Neural cell (in vitro differentiated cells): Measurements from ENCODE around the gene LAPTM5. TPM values are rescaled to one million over a fixed set of nuclear protein-coding genes. Genes with fewer than 3 reads are reported as not detected.

Experiments used
- H2AFZ ChIP-seq: fragments of 200-600, 300-800 bp; sonication (generic), shearing (Covaris generic); 2 replicates; pipeline ENCODE4 v1.6.0; 2014; ENCODE audit warnings: low read depth, mild to moderate bottlenecking, antibody characterized with exemption, low read length, moderate library complexity
- H3F3A ChIP-seq: fragments of 200-600 bp; shearing (Covaris generic); 2 replicates; pipeline ENCODE4 v1.6.1; 2016; ENCODE audit warnings: mild to moderate bottlenecking, moderate library complexity, mixed read lengths, antibody characterized with exemption, low read length; ENCODE audit not compliant: insufficient read depth, poor library complexity, severe bottlenecking
- H3K27ac ChIP-seq: fragments of 200-600, 300-800 bp; sonication (generic), shearing (Covaris generic); 2 replicates; pipeline ENCODE4 v1.5.1; 2014; ENCODE audit warnings: mild to moderate bottlenecking, low read length, moderate library complexity
- H3K27me3 ChIP-seq: fragments of 300-800, 200-600 bp; sonication (generic), shearing (Covaris generic); 2 replicates; pipeline ENCODE4 v1.6.0; 2014; ENCODE audit warnings: mild to moderate bottlenecking, low read depth, low read length, moderate library complexity; ENCODE audit not compliant: insufficient read depth
- H3K36me3 ChIP-seq: fragments of 300-800, 200-600 bp; sonication (generic), shearing (Covaris generic); 2 replicates; pipeline ENCODE4 v1.5.1; 2014; ENCODE audit warnings: mild to moderate bottlenecking, antibody characterized with exemption, low read length, moderate library complexity; ENCODE audit not compliant: insufficient read depth
- H3K4me2 ChIP-seq: fragments of 300-800, 200-600 bp; sonication (generic), shearing (Covaris generic); 2 replicates; pipeline ENCODE4 v1.6.0; 2014; ENCODE audit warnings: mild to moderate bottlenecking, low read length
- H3K4me3 ChIP-seq: fragments of 300-800, 200-600 bp; sonication (generic), shearing (Covaris generic); 2 replicates; pipeline ENCODE4 v1.5.1; 2014; ENCODE audit warnings: mild to moderate bottlenecking, low read length, moderate library complexity
- H3K79me2 ChIP-seq: fragments of 200-600 bp; shearing (Covaris generic); replicated peaks from 2 replicates; pipeline ENCODE4 v1.6.0; 2014; ENCODE audit warnings: mild to moderate bottlenecking, low read length, moderate library complexity; ENCODE audit not compliant: insufficient read depth
- H3K9ac ChIP-seq: fragments of 300-800, 200-600 bp; sonication (generic), shearing (Covaris generic); 2 replicates; pipeline ENCODE4 v1.6.1; 2016; ENCODE audit warnings: mild to moderate bottlenecking, low read length, mixed read lengths
- H3K9me2 ChIP-seq: fragments of 200-600 bp; shearing (Covaris generic); 2 replicates; pipeline ENCODE4 v1.6.1; 2016; ENCODE audit warnings: mild to moderate bottlenecking, low read length, mixed read lengths; ENCODE audit not compliant: insufficient read depth
- H3K9me3 ChIP-seq: fragments of 200-600, 300-800 bp; sonication (generic), shearing (Covaris generic); 2 replicates; pipeline ENCODE4 v1.6.1; 2016; ENCODE audit warnings: mild to moderate bottlenecking, mixed run types, low read length, moderate library complexity, mixed read lengths
- H4K20me1 ChIP-seq: fragments of 200-600 bp; shearing (Covaris generic); 2 replicates; pipeline ENCODE4 v1.6.1; 2016; ENCODE audit warnings: mild to moderate bottlenecking, mixed run types; ENCODE audit not compliant: insufficient read depth
- CTCF ChIP-seq: fragments of 450-650 bp; IDR thresholded peaks from 2 replicates; pipeline ENCODE4 v1.5.1; 2014; ENCODE audit warnings: antibody characterized with exemption, mild to moderate bottlenecking, moderate library complexity; ENCODE audit not compliant: poor library complexity, severe bottlenecking
- EP300 ChIP-seq: fragments of 450-650 bp; conservative IDR thresholded peaks from 2 replicates; pipeline ENCODE4 v1.6.1; 2014; ENCODE audit warnings: antibody characterized with exemption, mild to moderate bottlenecking, moderate library complexity; ENCODE audit not compliant: poor library complexity, severe bottlenecking
- EZH2 ChIP-seq: fragments of 200-600, 300-800 bp; shearing (Covaris generic), sonication (generic); IDR thresholded peaks from 2 replicates; pipeline ENCODE4 v1.6.1; 2014; ENCODE audit warnings: antibody characterized with exemption, low read length, borderline replicate concordance, mild to moderate bottlenecking; ENCODE audit not compliant: insufficient read depth, poor library complexity, severe bottlenecking
- MXI1 ChIP-seq: fragments of 450-650 bp; conservative IDR thresholded peaks from 2 replicates; pipeline ENCODE4 v1.6.1; 2014; ENCODE audit warnings: antibody characterized with exemption, mild to moderate bottlenecking; ENCODE audit not compliant: poor library complexity, severe bottlenecking
- POLR2AphosphoS5 ChIP-seq: IDR thresholded peaks from 2 replicates; pipeline ENCODE4 v1.6.1; 2012
- RAD21 ChIP-seq: fragments of 450-650 bp; conservative IDR thresholded peaks from 2 replicates; pipeline ENCODE4 v1.6.1; 2014; ENCODE audit warnings: antibody characterized with exemption, mild to moderate bottlenecking, moderate library complexity
- SMC3 ChIP-seq: fragments of 450-650 bp; conservative IDR thresholded peaks from 2 replicates; pipeline ENCODE4 v1.6.1; 2014; ENCODE audit warnings: antibody characterized with exemption, mild to moderate bottlenecking, moderate library complexity; ENCODE audit not compliant: poor library complexity
- TAF1 ChIP-seq: IDR thresholded peaks from 2 replicates; pipeline ENCODE4 v1.6.1; 2012; ENCODE audit warnings: low read depth
- polyA plus RNA-seq: library from polyadenylated mRNA; depleted of rRNA; stranded (reverse); fragments of >200 nt; gene quantifications from 2 replicates; pipeline ENCODE4 v1.2.3, GENCODE V29; 2014
- TF ChIP-seq, protein P1 (sequence below): IDR thresholded peaks from 2 replicates; pipeline ENCODE4 v1.6.1; 2012; ENCODE audit warnings: borderline replicate concordance

The LAPTM5 gene
- polyA plus RNA-seq, 1 donor from 2014 or later: 0.12 TPM

- Histone ChIP-seq H3K9me3 (no peaks in the 10 kb centered on the region), H3K4me3 (no peak overlapping the region), H3K79me2 (no peaks in the 10 kb centered on the region), H4K20me1 (no peaks in the 10 kb centered on the region), H3K27ac (no peak overlapping the region), H3F3A (no peaks in the 10 kb centered on the region), H2AFZ (no peak overlapping the region), H3K4me2 (no peak overlapping the region), H3K36me3 (no peaks in the 10 kb centered on the region), H3K9me2 (no peaks in the 10 kb centered on the region), H3K27me3 (no peaks in the 10 kb centered on the region), H3K9ac (no peak overlapping the region)
- no peak for TF ChIP-seq MXI1
Observed at GRCh38 chr1:30764396-30764795, 6.8 kb upstream of the LAPTM5 start.

GRCh38 chr1:30763651-30764248 lies 6.2 kb upstream of the LAPTM5 start:
- Histone ChIP-seq H3K4me2 (no peak overlapping the region), H4K20me1 (no peaks in the 10 kb centered on the region), H3K4me3 (no peak overlapping the region), H3K79me2 (no peaks in the 10 kb centered on the region), H3K36me3 (no peaks in the 10 kb centered on the region), H2AFZ (no peak overlapping the region), H3K27me3 (no peaks in the 10 kb centered on the region), H3K9me2 (no peaks in the 10 kb centered on the region), H3F3A (no peaks in the 10 kb centered on the region), H3K27ac (no peak overlapping the region), H3K9me3 (no peaks in the 10 kb centered on the region), H3K9ac (no peak overlapping the region)
- TF ChIP-seq RAD21: no peak
- TF ChIP-seq CTCF: no peak
- TF ChIP-seq EZH2: no peak
- no peak for TF ChIP-seq TAF1
- TF ChIP-seq, protein P1, sequence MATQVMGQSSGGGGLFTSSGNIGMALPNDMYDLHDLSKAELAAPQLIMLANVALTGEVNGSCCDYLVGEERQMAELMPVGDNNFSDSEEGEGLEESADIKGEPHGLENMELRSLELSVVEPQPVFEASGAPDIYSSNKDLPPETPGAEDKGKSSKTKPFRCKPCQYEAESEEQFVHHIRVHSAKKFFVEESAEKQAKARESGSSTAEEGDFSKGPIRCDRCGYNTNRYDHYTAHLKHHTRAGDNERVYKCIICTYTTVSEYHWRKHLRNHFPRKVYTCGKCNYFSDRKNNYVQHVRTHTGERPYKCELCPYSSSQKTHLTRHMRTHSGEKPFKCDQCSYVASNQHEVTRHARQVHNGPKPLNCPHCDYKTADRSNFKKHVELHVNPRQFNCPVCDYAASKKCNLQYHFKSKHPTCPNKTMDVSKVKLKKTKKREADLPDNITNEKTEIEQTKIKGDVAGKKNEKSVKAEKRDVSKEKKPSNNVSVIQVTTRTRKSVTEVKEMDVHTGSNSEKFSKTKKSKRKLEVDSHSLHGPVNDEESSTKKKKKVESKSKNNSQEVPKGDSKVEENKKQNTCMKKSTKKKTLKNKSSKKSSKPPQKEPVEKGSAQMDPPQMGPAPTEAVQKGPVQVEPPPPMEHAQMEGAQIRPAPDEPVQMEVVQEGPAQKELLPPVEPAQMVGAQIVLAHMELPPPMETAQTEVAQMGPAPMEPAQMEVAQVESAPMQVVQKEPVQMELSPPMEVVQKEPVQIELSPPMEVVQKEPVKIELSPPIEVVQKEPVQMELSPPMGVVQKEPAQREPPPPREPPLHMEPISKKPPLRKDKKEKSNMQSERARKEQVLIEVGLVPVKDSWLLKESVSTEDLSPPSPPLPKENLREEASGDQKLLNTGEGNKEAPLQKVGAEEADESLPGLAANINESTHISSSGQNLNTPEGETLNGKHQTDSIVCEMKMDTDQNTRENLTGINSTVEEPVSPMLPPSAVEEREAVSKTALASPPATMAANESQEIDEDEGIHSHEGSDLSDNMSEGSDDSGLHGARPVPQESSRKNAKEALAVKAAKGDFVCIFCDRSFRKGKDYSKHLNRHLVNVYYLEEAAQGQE: no peak
- TF ChIP-seq SMC3: no peak
- TF ChIP-seq POLR2AphosphoS5: no peak
- TF ChIP-seq EP300: no peak
- no peak for TF ChIP-seq MXI1
